ENCODE data around the gene SUPT7L.

DNA sequence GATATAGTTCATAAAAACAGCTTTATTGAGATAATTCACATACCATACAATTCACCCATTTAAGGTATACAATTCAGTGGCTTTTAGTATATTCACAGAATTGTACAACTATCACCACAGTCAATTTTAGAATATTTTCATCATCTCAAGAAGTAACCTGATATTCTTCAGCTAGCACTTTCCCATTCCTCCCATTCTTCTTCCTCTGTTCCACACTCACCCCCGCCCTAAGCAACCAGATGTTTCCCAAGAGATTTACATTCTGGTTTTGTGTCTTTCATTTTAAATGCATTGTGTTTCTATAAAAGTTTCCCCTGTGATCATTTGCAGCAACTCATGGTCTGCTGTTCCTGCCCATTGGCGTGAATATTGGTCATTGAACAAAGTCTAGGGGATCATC is 29.1 kb downstream of the SUPT7L start:
- TF ChIP-seq, protein P1, sequence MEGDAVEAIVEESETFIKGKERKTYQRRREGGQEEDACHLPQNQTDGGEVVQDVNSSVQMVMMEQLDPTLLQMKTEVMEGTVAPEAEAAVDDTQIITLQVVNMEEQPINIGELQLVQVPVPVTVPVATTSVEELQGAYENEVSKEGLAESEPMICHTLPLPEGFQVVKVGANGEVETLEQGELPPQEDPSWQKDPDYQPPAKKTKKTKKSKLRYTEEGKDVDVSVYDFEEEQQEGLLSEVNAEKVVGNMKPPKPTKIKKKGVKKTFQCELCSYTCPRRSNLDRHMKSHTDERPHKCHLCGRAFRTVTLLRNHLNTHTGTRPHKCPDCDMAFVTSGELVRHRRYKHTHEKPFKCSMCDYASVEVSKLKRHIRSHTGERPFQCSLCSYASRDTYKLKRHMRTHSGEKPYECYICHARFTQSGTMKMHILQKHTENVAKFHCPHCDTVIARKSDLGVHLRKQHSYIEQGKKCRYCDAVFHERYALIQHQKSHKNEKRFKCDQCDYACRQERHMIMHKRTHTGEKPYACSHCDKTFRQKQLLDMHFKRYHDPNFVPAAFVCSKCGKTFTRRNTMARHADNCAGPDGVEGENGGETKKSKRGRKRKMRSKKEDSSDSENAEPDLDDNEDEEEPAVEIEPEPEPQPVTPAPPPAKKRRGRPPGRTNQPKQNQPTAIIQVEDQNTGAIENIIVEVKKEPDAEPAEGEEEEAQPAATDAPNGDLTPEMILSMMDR (IDR thresholded peaks at IDR 0.05; ENCODE audit: poor library complexity, severe bottlenecking), result no peak
- TF ChIP-seq EZH2 (IDR thresholded peaks at IDR 0.05; ENCODE audit: borderline replicate concordance, insufficient read depth, low read length, poor library complexity, severe bottlenecking) (no peak), EP300 (conservative IDR thresholded peaks at IDR 0.05; ENCODE audit: poor library complexity, severe bottlenecking) (no peak), POLR2AphosphoS5 (IDR thresholded peaks at IDR 0.05) (no peak), TAF1 (IDR thresholded peaks at IDR 0.05; ENCODE audit: low read depth) (no peak), MXI1 (conservative IDR thresholded peaks at IDR 0.05; ENCODE audit: poor library complexity, severe bottlenecking) (no peak)
